ENCODE data around the gene PLEKHM3. TPM values are rescaled to one million over a fixed set of nuclear protein-coding genes. Genes with fewer than 3 reads are reported as not detected.

Gene PLEKHM3
- polyA plus RNA-seq, 2 of the 4 experiments (the other 2 are of a cell fraction), result 2.9 to 6.5 TPM

DNA sequence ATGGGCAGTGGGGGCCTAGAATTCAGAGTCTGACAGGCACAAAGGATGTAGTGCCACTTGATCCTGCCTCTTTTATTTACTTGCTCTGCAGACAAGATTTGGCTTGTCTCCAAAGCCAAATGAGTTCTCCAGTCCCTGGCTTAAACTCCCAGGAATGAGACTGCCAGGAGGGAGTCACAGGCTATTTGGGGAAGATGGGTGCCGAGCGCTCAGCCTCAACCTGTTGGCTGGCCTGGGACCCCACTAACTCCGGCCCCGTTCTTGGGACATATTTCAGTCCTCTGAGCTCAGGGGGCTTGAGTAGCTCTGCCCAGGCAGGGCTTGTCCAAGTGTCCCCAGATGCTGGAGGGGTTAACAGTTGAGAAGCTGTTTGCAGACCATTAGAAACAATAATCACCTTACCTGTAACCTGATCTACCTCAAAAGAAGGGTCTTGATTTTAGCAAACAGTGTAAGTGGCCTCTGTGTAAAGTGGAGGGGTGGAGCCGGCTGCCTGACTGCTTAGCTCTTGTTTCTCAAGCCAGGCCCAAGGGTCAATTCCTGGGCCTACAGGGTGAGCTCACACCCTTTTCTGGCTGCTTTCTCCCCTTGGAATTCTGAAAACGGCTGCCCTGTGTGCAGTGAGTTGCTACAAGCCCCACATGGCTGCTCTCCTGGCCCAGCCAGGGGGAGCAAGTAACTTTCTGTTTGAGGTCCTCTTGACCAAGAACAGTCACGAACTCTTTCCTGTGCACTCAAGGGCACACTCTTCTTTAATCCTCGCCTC, 228.6 kb downstream of the PLEKHM3 start:
- ATAC-seq, result peak; percentile 32 to 67; a peak in 4 of 6 replicates

DNA sequence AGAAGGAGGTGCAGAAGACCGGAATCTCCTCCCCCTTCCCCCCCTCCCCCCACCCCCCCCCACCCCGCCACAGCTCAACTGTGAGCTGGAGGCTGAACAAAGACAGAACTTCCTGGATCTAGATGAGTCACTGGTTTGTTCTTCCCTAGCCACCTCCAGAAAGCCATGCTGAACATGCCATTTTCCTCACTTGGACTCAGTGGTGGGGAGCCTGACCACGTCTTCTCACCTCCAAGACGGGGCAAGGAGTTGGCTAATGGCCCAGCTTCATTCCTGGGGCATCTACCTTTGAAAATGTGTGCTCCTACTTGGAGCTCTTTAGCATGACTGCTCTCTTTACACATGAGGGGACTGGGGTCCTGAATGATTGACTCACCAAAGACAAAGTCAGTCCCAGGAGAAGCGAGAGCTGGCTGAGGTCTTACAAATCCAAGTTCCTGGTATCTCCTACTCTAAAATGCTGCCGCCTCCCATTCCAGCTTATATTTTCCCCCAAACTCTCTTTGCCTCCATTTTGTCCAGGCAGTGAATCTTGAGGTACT, 233.0 kb downstream of the PLEKHM3 start:
- peaks cover 34% of the 10 kb centered on the region for H3K4me1 ChIP-seq
- no peaks in the 10 kb centered on the region for H3K9me3 ChIP-seq
- TF ChIP-seq EP300 (IDR thresholded peaks at IDR 0.05) (no peak), GATA3 (IDR thresholded peaks at IDR 0.05; ENCODE audit: borderline replicate concordance) (no peak), EHMT2 (IDR thresholded peaks at IDR 0.05; ENCODE audit: low read depth) (peak; percentile 71; the same call in 1 of the 2 replicates), EHF (CRISPR knock-in tag; IDR thresholded peaks at IDR 0.05) (peak; percentile 69; the same call in 1 of the 2 replicates), HOXB5 (CRISPR knock-in tag; IDR thresholded peaks at IDR 0.05) (peak; percentile 50; the same call in 1 of the 2 replicates), FOSL2 (IDR thresholded peaks at IDR 0.05) (0 out of 2 replicates have a peak, but pooled peaks have one; percentile 43), FOSL2 (CRISPR knock-in tag; IDR thresholded peaks at IDR 0.05) (peak; percentile 74), JUN (IDR thresholded peaks at IDR 0.05) (peak in 1 of 2 experiments; percentile 46; a peak in 1 of 5 replicates), CHD2 (IDR thresholded peaks at IDR 0.05; ENCODE audit: low read length, partially characterized antibody) (no peak), RAD21 (conservative IDR thresholded peaks at IDR 0.05 in 1 of 2, IDR thresholded peaks at IDR 0.05 in 1 of 2) (peak in 1 of 2 experiments; percentile 22; a peak in 2 of 5 replicates)
- TF ChIP-seq, protein P1, sequence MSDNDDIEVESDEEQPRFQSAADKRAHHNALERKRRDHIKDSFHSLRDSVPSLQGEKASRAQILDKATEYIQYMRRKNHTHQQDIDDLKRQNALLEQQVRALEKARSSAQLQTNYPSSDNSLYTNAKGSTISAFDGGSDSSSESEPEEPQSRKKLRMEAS (IDR thresholded peaks at IDR 0.05), result peak; percentile 67
- TF ChIP-seq, protein P2, sequence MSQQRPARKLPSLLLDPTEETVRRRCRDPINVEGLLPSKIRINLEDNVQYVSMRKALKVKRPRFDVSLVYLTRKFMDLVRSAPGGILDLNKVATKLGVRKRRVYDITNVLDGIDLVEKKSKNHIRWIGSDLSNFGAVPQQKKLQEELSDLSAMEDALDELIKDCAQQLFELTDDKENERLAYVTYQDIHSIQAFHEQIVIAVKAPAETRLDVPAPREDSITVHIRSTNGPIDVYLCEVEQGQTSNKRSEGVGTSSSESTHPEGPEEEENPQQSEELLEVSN (IDR thresholded peaks at IDR 0.05; ENCODE audit: borderline replicate concordance, low read depth), result 0 out of 2 replicates have a peak, but pooled peaks have one; percentile 12
- peak overlapping the region; percentile 67 for H3K4me2 ChIP-seq
- no peak overlapping the region for H3K4me3 ChIP-seq
- WGBS (ENCODE audit: missing lambda C conversion rate), result 10% methylated on average over 6 of the region's 6 CpGs
- ATAC-seq (peak; percentile 94 to 95), FAIRE-seq (no peak), DNase-seq (ENCODE audit: low read depth in 1 of 2, low spot score in 1 of 2) (peak; percentile 82 to 88)
- ChIA-PET POLR2A (interaction anchor here (0.6 to 1.4 kb wide), 7 partner anchors 8 to 142 kb away, joined by 3 to 9 read pairs (median 6); partner anchors contain the start of gene FZD5), CTCF (interaction anchor here (1.3 to 5.3 kb wide), 6 partner anchors 9 to 181 kb away, joined by 3 to 27 read pairs (median 6); partner anchors contain the start of gene FZD5)
- H3K27ac ChIP-seq, result peak overlapping the region; percentile 86 to 91

More for the DNA sequence above, 228.6 kb downstream of the PLEKHM3 start:
- peak overlapping the region; percentile 51 for H3K4me2 ChIP-seq
- DNase-seq (ENCODE audit: low read depth in 1 of 2, low spot score in 1 of 2) (peak in 1 of 2 experiments; percentile 57), FAIRE-seq (no peak)
- H3K27ac ChIP-seq, result peak overlapping the region; percentile 77 to 84
- H3K4me3 ChIP-seq, result no peak overlapping the region
- ChIA-PET CTCF (interaction anchor here (1.0 kb wide), 1 partner anchor 176 kb away, joined by 3 read pairs; no protein-coding TSS in a partner anchor), POLR2A (no interaction called here)
- 53% methylated on average over 8 of the region's 8 CpGs for WGBS (ENCODE audit: missing lambda C conversion rate)
- TF ChIP-seq, protein P1 (IDR thresholded peaks at IDR 0.05), result peak; percentile 22; the same call in 1 of the 2 replicates
- no peak for TF ChIP-seq SREBF2 (IDR thresholded peaks at IDR 0.05)
- H3K9me3 ChIP-seq, result no peaks in the 10 kb centered on the region
- peaks cover 41% of the 10 kb centered on the region for H3K4me1 ChIP-seq

DNA sequence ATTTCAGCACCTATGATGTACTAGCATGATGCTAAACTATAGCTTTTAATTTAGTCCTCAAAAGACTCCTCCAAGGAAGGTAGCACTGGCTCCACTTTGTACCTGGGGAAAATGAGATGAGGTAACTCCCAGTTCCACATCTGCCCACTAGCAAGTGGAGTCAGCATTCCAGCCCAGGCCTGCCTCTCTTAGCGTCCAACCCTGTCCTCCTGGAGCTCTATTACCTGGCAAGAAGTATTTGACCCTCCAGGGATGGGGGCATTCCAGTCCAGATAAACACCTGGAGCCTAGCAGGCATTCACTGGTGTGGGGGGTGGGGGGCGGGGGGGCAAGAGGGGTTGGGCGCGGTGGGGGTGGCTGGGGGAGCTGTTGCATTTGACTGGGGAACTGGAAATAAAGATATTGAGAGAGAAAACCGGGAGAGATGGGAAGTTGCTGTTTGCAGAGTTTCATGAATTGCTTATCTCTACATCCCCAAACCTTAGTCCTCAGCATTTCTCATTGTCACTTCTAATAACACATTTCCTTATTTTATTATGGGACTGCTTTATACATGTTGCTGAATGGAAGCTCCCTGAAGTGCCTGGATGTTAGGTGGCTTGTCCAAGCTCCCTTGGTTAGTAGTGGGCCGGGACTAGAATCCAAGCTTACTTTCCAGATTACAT, 233.6 kb downstream of the PLEKHM3 start:
- WGBS (ENCODE audit: missing lambda C conversion rate), result 34% methylated on average over 3 of the region's 6 CpGs

More for the DNA sequence above, 233.6 kb downstream of the PLEKHM3 start:
- Histone ChIP-seq H3K27ac (peak overlapping the region; percentile 86 to 91), H3K9me3 (no peaks in the 10 kb centered on the region), H3K4me2 (peak overlapping the region; percentile 67), H3K4me1 (peaks cover 28% of the 10 kb centered on the region), H3K4me3 (no peak overlapping the region)
- FAIRE-seq, result no peak
- ChIA-PET POLR2A (interaction anchor here (0.6 to 1.4 kb wide), 4 partner anchors 9 to 44 kb away, joined by 3 to 8 read pairs (median 4); partner anchors contain the start of gene FZD5), CTCF (interaction anchor here (1.3 to 5.3 kb wide), 6 partner anchors 9 to 182 kb away, joined by 3 to 27 read pairs (median 6); partner anchors contain the start of gene FZD5)
- TF ChIP-seq RCOR1 (IDR thresholded peaks at IDR 0.05; ENCODE audit: low read depth, low read length) (no peak), POLR2AphosphoS2 (conservative IDR thresholded peaks at IDR 0.05; ENCODE audit: low read length) (no peak), FOSB (CRISPR knock-in tag; IDR thresholded peaks at IDR 0.05) (no peak), SMC3 (IDR thresholded peaks at IDR 0.05) (no peak), NR3C1 (IDR thresholded peaks at IDR 0.05) (no peak), RAD21 (conservative IDR thresholded peaks at IDR 0.05 in 1 of 2, IDR thresholded peaks at IDR 0.05 in 1 of 2) (no peak), HDAC2 (IDR thresholded peaks at IDR 0.05) (no peak), HOXB13 (CRISPR knock-in tag; IDR thresholded peaks at IDR 0.05; ENCODE audit: low read depth) (no peak), RNF2 (IDR thresholded peaks at IDR 0.05; ENCODE audit: borderline replicate concordance, low read depth) (no peak), KDM5A (IDR thresholded peaks at IDR 0.05) (no peak)
- TF ChIP-seq, protein P2 (IDR thresholded peaks at IDR 0.05; ENCODE audit: borderline replicate concordance, low read depth), result no peak
- peak; percentile 48 to 50; a peak in 4 of 6 replicates for ATAC-seq
- DNase-seq (ENCODE audit: low read depth in 1 of 2, low spot score in 1 of 2), result no peak

Measured in A549 (cell line).